OCI-LY3 (cell line): ENCODE data around the gene C14orf132.

Experiments
- H2AFZ ChIP-seq: fragments of 200-600, 300-600 bp; shearing (Covaris generic); 2 replicates; pipeline ENCODE4 v1.6.0; 2014; ENCODE audit warnings: antibody characterized with exemption, low read depth, low read length
- H3K27ac ChIP-seq: fragments of 200-600, 300-600 bp; sonication (generic); 2 replicates; pipeline ENCODE4 v1.5.1; 2014; ENCODE audit warnings: mild to moderate bottlenecking, low read length, moderate library complexity, mixed read lengths
- H3K27me3 ChIP-seq: fragments of 200-600, 300-600 bp; sonication (generic); 2 replicates; pipeline ENCODE4 v1.6.1; 2014; ENCODE audit warnings: low read depth, low read length, mixed read lengths
- H3K36me3 ChIP-seq: fragments of 200-600, 300-600 bp; sonication (generic); replicated peaks from 2 replicates; pipeline ENCODE3; 2014; ENCODE audit warnings: low read depth, low read length, mixed read lengths
- H3K4me1 ChIP-seq: fragments of 300-600, 200-600 bp; sonication (generic); 2 replicates; pipeline ENCODE4 v1.6.1; 2014; ENCODE audit warnings: low read length, mixed read lengths
- H3K4me2 ChIP-seq: fragments of 200-600, 300-600 bp; sonication (generic); 2 replicates; pipeline ENCODE4 v1.6.1; 2014; ENCODE audit warnings: low read length, mixed read lengths
- H3K4me3 ChIP-seq: fragments of 300-600, 200-600 bp; sonication (generic); 2 replicates; pipeline ENCODE4 v1.5.1; 2014; ENCODE audit warnings: antibody characterized with exemption, mild to moderate bottlenecking, low read length, moderate library complexity
- H3K79me2 ChIP-seq: fragments of 300-600, 200-600 bp; shearing (Covaris generic); 2 replicates; pipeline ENCODE4 v1.6.1; 2014; ENCODE audit warnings: mild to moderate bottlenecking, low read length, mixed read lengths
- H3K9ac ChIP-seq: fragments of 300-600, 200-600 bp; shearing (Covaris generic); 2 replicates; pipeline ENCODE4 v1.6.0; 2014; ENCODE audit warnings: mild to moderate bottlenecking, low read length, moderate library complexity
- H3K9me3 ChIP-seq: fragments of 200-600, 300-600 bp; shearing (Covaris generic); 2 replicates; pipeline ENCODE4 v1.6.1; 2014; ENCODE audit warnings: low read length, mixed read lengths; ENCODE audit not compliant: insufficient read depth
- H4K20me1 ChIP-seq: fragments of 200-600, 300-600 bp; sonication (generic); 2 replicates; pipeline ENCODE4 v1.6.1; 2016; ENCODE audit warnings: low read length, mixed read lengths; ENCODE audit not compliant: insufficient read depth
- EZH2phosphoT487 ChIP-seq: fragments of 200-600 bp; shearing (Covaris generic); IDR thresholded peaks from 2 replicates; pipeline ENCODE4 v1.6.1; 2018; ENCODE audit warnings: antibody characterized with exemption, mixed run types, low read depth
- TF ChIP-seq, protein P1 (sequence below): fragments of 200-600, 300-600 bp; sonication (generic); IDR thresholded peaks from 2 replicates; pipeline ENCODE4 v1.5.1; 2014; ENCODE audit warnings: antibody characterized with exemption, low read length, low read depth

The C14orf132 gene

DNA sequence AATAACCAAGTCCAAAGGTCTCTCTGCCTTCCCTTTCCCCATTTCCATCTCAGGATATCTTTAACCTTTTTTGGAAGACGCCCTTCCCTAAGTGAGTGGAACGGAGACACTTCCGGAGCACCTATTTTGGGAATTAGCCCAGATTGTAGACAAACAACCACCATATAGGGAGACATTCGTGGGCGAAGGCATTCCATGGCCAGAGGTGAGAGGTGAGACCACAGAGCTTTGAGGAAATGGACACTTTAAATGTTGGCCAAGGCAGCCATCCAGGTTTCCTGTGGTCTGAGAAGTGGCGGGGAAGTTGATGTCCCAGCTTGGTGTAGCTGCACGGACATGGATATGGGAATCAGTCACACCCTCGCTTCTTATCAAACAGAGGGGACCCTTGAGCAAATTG lies 96.1 kb downstream of the C14orf132 start:
- no peak overlapping the region for H3K27ac ChIP-seq

DNA sequence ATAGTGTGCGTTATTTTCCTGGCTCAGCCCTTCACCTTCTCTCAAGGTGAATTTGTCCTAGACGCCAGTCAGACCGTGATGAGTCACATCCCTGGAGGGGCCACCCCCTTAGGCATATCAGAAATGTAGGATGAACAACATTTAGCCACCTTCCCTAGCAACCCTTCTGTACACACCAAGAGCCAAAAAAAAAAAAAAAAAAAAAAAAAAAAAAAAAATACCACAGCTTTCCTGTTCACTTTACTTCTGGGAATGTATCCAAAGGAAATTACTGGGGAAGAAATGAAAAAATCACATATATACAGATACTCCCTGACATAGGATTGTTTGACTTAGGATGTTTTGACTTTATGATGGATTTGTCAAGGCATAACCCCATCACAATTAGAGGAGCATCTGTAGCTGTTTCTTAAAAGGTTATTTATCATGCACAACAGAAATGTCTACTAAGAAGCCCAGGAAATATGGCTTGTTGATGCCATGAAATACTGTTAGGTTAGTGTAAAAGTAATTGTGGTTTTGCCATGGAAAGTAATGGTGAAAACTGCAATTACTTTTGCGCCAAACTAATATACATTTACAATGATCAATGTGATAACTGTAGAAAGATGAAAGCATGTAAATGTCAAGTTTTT lies 97.3 kb downstream of the C14orf132 start:
- TF ChIP-seq, protein P1, sequence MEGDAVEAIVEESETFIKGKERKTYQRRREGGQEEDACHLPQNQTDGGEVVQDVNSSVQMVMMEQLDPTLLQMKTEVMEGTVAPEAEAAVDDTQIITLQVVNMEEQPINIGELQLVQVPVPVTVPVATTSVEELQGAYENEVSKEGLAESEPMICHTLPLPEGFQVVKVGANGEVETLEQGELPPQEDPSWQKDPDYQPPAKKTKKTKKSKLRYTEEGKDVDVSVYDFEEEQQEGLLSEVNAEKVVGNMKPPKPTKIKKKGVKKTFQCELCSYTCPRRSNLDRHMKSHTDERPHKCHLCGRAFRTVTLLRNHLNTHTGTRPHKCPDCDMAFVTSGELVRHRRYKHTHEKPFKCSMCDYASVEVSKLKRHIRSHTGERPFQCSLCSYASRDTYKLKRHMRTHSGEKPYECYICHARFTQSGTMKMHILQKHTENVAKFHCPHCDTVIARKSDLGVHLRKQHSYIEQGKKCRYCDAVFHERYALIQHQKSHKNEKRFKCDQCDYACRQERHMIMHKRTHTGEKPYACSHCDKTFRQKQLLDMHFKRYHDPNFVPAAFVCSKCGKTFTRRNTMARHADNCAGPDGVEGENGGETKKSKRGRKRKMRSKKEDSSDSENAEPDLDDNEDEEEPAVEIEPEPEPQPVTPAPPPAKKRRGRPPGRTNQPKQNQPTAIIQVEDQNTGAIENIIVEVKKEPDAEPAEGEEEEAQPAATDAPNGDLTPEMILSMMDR, result no peak
- TF ChIP-seq EZH2phosphoT487, result no peak
- Histone ChIP-seq H3K27ac (no peak overlapping the region), H3K4me1 (no peaks in the 10 kb centered on the region), H3K36me3 (no peaks in the 10 kb centered on the region), H3K4me2 (no peak overlapping the region), H3K27me3 (peaks cover 28% of the 10 kb centered on the region; the same call in 1 of the 2 replicates), H3K9ac (no peak overlapping the region), H3K9me3 (no peaks in the 10 kb centered on the region), H4K20me1 (no peaks in the 10 kb centered on the region), H3K4me3 (no peak overlapping the region), H3K79me2 (no peaks in the 10 kb centered on the region), H2AFZ (no peak overlapping the region)

More for the DNA sequence above, 96.1 kb downstream of the C14orf132 start:
- no peak overlapping the region for H3K4me2 ChIP-seq
- no peak overlapping the region for H2AFZ ChIP-seq
- no peaks in the 10 kb centered on the region for H3K9me3 ChIP-seq
- H4K20me1 ChIP-seq, result no peaks in the 10 kb centered on the region
- no peak overlapping the region for H3K4me3 ChIP-seq
- peaks cover 27% of the 10 kb centered on the region; the same call in 1 of the 2 replicates for H3K27me3 ChIP-seq
- H3K79me2 ChIP-seq, result no peaks in the 10 kb centered on the region
- no peaks in the 10 kb centered on the region for H3K4me1 ChIP-seq
- no peaks in the 10 kb centered on the region for H3K36me3 ChIP-seq
- no peak overlapping the region for H3K9ac ChIP-seq
- TF ChIP-seq, protein P1, result no peak
- TF ChIP-seq EZH2phosphoT487, result no peak

DNA sequence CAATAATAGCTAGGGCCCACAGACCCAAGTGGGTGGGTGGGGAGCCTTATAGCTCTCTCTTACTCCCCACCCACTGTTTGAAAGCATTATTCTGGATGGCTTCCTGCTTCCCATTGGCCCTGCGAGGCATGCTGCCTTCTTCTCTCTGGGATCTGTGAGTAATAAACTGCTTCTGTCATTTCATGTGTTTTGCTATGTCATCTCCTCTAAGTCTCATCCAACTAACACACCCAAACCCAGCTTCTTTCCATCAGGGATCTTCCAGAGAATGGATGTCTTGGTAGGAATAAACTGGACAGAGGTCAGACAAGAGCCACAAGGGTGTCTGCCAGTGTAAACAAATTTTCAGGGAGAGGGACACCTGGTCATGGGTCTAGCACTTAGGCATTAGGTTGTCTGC lies 99.1 kb downstream of the C14orf132 start:
- H4K20me1 ChIP-seq, result no peaks in the 10 kb centered on the region
- no peaks in the 10 kb centered on the region for H3K36me3 ChIP-seq
- no peaks in the 10 kb centered on the region for H3K4me1 ChIP-seq
- H3K4me2 ChIP-seq, result no peak overlapping the region
- H3K27me3 ChIP-seq, result peaks cover 25% of the 10 kb centered on the region; the same call in 1 of the 2 replicates
- no peak overlapping the region for H3K27ac ChIP-seq
- no peak overlapping the region for H2AFZ ChIP-seq
- H3K9ac ChIP-seq, result no peak overlapping the region
- H3K79me2 ChIP-seq, result no peaks in the 10 kb centered on the region
- no peaks in the 10 kb centered on the region for H3K9me3 ChIP-seq
- TF ChIP-seq EZH2phosphoT487, result no peak
- TF ChIP-seq, protein P1, result no peak
- no peak overlapping the region for H3K4me3 ChIP-seq

DNA sequence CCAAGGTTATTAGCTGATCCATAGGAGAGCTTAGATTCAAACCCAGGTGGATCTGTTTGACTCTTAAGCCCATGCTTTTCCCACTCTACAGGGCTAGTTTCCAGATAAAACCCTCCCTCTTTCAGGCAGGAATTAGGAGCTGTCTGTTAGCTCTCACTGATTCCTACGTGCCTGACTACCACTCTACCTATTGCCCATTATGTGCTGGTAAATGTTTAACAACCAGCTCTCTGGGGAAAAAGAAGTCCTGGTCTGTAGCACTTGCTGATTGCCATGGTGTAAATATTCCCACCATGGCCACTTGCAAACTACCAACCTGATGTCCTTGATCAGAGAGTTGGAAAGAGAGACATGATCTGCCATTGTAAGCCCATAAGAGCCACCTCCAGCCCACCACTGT lies 100.0 kb downstream of the C14orf132 start:
- Histone ChIP-seq H3K9ac (no peak overlapping the region), H3K4me1 (no peaks in the 10 kb centered on the region)

More for the DNA sequence above, 100.0 kb downstream of the C14orf132 start:
- H4K20me1 ChIP-seq, result no peaks in the 10 kb centered on the region
- no peak overlapping the region for H2AFZ ChIP-seq
- no peak overlapping the region for H3K4me3 ChIP-seq
- H3K27me3 ChIP-seq, result peaks cover 21% of the 10 kb centered on the region; the same call in 1 of the 2 replicates
- TF ChIP-seq, protein P1, result no peak
- TF ChIP-seq EZH2phosphoT487, result no peak
- H3K4me2 ChIP-seq, result no peak overlapping the region
- H3K27ac ChIP-seq, result no peak overlapping the region
- no peaks in the 10 kb centered on the region for H3K36me3 ChIP-seq
- H3K9me3 ChIP-seq, result no peaks in the 10 kb centered on the region
- no peaks in the 10 kb centered on the region for H3K79me2 ChIP-seq
